GM18520 (cell line): Measurements from ENCODE around the gene TULP4.

Experiments
- ATAC-seq: cut with Tn5 transposase; IDR thresholded peaks from one replicate; pipeline ENCODE4 v1.9.1; 2021; ENCODE audit not compliant: unreplicated experiment

The TULP4 gene, protein sequence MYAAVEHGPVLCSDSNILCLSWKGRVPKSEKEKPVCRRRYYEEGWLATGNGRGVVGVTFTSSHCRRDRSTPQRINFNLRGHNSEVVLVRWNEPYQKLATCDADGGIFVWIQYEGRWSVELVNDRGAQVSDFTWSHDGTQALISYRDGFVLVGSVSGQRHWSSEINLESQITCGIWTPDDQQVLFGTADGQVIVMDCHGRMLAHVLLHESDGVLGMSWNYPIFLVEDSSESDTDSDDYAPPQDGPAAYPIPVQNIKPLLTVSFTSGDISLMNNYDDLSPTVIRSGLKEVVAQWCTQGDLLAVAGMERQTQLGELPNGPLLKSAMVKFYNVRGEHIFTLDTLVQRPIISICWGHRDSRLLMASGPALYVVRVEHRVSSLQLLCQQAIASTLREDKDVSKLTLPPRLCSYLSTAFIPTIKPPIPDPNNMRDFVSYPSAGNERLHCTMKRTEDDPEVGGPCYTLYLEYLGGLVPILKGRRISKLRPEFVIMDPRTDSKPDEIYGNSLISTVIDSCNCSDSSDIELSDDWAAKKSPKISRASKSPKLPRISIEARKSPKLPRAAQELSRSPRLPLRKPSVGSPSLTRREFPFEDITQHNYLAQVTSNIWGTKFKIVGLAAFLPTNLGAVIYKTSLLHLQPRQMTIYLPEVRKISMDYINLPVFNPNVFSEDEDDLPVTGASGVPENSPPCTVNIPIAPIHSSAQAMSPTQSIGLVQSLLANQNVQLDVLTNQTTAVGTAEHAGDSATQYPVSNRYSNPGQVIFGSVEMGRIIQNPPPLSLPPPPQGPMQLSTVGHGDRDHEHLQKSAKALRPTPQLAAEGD (N-terminal part only)

GRCh38 chr6:158312165-158312564, at the start of gene TULP4:
Gene TULP4 (plus strand): TSS chr6:158312465. CDS start chr6:158314017, 1,552 bp downstream.
- no peak for ATAC-seq

DNA sequence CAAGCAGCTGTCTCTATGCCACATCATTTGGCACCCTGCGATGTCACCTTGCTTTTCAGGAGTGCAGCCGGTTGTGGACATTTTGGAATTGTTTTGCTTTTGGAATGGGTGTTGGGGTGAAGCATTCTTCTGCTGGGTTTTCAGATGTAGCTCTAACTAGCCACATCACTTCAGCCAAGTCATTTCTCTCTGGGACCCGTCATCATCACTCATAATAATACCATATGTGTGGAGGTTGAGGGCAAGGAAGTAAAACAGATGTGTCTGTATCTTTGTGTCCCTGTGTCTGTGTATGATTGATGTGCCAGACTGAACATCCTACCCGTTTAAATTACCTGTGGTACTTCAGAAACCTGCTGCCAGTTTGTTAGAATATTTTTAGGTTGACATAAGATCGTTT, 49.5 kb upstream of the TULP4 start:
- ATAC-seq = peak; percentile 48

- ATAC-seq = no peak
Observed at GRCh38 chr6:158264180-158264579, 48.1 kb upstream of the TULP4 start.

DNA sequence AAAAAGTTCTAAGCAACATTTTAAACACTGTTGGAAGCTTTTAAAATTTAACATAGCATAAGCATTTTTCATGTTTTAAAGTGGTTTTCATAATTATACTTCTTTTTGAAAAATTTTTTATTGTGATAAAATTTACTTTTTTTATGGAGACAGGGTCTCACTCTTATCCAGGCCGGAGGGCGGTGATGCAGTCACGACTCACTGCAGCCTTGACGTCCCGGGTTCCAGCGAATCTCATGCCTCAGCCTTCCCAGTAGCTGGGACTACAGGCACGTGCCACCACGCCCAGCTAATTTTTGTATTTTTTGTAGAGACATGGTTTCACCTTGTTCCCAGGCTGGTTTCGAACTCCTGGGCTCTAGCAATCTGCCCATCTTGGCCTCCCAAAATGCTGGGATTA, 46.1 kb upstream of the TULP4 start:
- no peak for ATAC-seq

DNA sequence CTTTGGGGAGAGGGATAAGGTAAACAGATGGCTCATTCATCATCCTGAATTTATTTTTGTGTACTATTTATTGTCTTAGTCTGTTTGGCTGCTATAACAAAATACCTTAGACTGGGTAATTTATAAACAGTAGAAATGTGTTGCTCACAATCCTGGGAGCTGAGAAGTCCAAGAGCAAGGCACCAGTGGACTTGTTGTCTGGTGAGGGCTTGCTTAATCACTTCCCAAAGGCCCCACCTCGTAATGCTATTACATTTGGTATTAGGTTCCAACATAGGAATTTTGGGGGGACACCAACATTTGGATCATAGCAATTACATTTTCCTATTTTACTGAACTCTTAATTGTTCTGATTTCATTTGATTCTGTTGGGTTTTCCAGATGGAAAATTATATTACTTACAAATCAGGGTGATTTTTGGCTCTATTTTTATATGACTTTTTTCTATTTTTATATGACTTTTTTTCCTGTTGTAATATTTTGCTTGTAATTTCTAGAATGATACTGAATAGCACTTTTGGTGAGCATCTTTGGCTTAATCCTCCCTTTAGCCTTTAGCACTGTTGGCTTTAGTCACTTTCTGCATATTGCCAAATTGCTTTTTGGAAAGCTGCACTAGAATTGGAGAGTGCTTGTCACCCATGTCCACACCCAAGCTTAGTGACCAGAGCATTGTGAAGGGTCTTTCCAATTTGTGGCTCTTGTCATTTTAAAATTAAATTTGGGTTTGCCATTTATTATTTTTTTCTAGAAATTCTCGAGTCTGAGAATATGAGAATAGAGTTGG, 43.7 kb upstream of the TULP4 start:
- no peak for ATAC-seq

DNA sequence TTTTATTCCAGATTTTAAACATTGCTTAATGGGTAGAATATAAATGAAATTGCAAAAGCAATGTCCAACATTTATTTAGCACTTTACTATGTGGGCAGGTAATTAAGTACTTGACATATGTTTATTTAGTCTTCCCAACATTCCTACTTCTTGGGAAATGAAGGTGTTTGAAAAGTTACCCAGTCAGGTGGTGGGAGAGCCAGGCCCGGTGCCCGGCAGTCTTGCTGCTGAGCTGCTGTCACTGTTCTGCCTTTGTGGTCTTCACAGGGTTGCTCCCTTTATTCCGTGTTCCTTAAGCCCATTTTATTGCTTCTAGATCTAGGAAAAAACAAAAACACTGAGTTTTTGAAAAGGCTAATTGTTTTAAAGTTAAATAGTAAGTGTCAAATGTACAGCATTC, 42.6 kb upstream of the TULP4 start:
- no peak for ATAC-seq

DNA sequence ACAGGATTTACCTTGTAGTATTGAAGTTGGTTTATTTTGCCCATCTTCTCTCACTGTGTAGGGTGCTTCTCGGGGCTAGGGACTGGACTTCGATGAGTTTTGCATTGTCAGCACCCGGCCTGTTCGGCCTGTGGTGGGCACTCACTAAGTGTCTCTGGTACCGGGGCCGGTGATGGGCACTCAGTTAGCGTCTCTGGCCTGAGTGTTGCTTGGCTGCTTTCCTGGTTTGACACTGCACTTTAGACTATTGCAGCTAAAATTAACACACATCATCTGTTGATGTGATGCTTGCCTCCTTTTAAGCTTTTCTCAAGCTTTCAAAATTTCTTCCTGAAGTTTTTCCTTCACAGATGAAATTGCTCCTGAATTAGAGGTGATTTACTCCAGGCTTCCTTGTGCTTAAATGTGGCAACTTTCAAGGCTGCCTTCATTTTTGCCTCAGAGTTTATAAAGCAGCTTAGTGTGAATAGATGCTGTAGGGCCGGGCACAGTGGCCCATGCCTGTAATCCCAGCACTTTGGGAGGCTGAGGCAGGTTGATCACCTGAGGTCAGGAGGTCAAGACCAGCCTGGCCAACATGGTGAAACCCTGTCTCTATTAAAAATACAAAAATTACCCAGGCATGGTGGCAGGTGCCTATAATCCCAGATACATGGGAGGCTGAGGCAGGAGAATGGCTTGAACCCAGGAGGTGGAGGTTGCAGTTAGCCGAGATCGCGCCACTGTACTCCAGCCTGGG, 41.7 kb upstream of the TULP4 start:
- ATAC-seq = no peak

DNA sequence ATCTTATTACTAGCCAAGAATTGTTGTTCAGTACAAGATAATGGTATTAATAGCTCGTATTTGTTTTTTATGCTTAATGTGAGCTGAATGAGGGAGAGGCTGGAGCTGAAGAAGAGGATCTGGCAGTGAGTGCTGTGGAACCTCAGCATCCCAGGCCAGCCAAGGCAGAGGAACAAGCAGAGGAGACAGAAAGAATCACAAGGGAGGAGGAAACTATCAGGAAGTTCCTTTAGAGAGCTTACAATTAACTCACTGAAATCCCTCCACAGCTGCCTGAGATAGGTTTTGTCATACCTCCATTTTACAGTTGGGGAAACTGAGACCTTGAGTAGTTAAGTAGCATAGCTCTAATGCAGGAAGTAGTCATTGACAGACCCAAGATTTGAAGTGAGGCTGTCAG, 39.9 kb upstream of the TULP4 start:
- no peak for ATAC-seq

DNA sequence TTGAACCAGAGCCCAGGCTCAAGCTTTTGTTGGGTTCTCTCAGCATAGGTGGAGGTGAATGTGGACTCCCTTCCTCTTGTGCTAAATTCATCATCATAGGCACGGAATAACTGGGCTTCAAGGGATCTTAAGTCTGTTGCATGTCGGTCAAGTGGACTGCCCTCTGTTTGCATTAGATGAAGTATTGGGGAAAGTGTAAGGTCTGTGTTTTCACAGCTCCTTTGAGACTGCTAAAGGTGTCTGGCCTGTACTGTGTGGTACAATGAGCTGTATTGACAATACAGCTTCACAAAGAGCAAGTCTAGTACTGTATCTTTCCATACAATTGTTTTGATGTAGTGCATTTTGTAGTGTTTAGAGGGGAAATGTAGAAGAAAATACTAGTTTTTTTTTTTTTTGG, 34.3 kb upstream of the TULP4 start:
- no peak for ATAC-seq

DNA sequence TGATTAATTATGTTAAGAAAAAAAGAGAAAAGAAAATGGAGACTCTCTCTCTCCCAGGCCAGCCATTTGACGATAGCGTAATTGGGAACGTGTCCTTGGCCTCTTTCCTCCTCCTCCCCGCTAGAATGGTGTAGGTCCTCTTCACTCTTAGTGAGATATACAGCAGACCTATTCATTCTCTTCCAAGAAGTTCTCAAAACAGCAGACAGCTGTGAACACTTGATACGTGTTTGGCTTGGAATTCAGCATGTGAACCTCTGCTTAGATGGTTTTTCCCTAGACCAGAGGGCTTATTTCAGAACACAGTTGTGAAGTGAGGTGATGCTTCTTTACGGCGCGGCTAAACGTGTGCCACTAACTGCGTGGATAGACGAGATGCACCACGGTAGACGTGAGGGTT, 32.6 kb upstream of the TULP4 start:
- no peak for ATAC-seq

DNA sequence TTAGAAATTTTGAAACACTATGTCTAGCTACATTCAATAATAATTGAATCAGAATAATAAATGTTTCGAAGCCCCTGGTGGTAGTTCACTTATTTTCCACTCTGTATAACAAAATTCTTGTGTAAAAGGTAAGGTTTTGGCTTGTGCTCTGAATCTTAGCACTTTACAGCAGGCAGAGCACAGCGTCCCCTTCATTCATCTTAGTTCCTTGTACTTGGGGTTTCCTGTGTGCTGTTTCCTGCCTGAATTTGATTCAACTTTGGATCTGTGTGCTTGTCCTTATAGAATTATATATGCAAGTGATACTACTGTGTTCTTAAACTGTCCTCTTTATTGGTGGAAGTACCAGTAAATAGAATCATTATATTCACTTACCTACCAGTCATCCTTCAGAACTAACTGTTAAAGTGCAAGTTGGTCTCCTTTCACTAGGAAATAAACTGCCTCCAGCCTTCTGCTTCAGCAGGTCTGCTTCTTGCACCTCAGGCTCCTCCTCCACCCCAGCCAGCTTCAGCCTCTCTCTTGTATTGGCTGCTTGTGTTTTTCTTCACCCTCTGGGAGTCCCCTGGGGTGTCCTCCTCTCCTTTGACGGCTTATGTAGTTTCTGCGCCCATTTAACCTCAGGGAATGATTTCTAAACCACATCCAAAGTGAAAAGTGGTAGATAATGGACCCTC, 28.8 kb upstream of the TULP4 start:
- ATAC-seq = no peak

- no peak for ATAC-seq
Observed at GRCh38 chr6:158284007-158284875, 28.0 kb upstream of the TULP4 start.

GRCh38 chr6:158284876-158285655, 27.2 kb upstream of the TULP4 start:
- no peak for ATAC-seq

DNA sequence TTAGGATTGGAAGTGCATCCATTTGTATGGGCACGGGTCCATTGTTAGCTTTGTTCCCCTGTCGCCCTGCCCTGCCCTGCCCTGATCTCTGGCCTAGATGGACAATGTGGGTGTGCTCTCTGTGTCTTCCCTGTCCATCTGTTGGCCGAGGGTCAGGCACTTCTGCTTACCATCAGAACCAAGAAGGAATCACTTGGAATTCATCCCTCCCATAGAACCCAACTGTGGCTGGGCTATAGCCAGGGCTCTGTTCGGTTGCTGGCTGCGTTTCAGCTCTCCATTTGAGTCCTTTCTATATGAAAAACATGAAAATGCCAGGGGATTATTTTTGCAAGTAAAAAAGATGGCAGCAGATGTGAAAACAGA, 26.6 kb upstream of the TULP4 start:
- ATAC-seq = no peak

DNA sequence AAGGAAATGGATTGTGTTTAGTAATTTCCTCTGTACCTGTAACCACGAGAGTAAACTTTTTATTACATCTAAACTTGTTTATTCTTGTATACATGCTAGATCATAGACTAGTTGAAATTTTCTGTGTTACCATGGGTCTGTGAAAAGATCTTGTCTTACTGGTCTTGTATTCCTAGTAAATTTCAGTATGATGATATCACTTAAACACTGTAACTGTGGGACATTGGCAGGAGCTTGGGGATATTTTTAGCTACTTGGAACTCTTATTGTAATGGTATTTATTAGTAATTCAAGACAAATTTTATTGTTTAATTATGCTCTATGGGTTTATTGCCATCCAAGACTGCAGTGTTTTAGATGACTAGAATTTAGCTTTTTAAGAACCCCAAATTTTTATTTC, 25.9 kb upstream of the TULP4 start:
- no peak for ATAC-seq

DNA sequence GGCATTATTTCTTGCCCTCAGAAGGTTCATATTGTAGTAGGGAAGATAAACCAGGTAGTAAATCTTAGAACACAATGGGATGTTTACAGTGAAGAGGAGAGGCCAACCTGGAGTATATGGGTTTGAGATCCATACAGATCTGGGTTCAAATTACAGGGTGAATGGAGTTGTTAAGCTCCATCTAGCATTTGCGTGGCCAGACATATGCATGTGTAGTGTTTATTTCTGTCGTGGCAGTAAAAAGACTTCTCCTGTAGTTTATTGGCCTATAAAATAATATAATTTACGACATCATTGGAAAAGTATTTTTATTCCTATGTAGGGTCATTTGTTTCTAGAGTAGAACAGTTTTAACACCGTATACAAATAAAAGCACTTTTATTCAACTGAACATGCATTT, 25.2 kb upstream of the TULP4 start:
- no peak for ATAC-seq

- ATAC-seq = peak; percentile 41
Observed at GRCh38 chr6:158290040-158290439, 22.2 kb upstream of the TULP4 start.

DNA sequence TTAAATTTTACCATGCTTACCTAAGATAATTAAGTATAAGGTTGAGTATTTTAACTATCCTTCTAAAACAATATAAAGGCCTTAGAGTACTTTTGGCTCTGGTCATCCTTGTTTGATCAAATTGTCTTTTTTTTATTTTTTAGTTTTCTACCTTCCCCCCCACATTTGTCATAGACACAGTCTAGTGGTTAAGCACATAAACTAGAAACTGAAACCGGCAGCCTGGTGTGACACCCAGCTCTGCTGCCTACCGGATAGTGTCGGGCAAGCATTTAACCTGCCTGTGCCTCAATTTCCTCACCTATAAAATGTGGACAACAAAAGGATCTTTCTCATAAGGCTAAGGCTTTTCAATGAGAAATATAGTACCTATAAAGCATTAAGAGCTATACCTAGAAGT, 21.6 kb upstream of the TULP4 start:
- ATAC-seq = peak; percentile 84

- ATAC-seq = no peak
Observed at GRCh38 chr6:158292016-158292415, 20.2 kb upstream of the TULP4 start.
